GM10266 (cell line): Measurements from ENCODE around the gene CHST8.

ENCODE experiments used
- DNase-seq: peaks from one replicate; pipeline ENCODE4 v3.0.0; 2012; ENCODE audit errors: extremely low spot score
- TF ChIP-seq, protein P1 (sequence below): IDR thresholded peaks from 2 replicates; pipeline ENCODE4 v1.5.1; 2012; ENCODE audit warnings: mild to moderate bottlenecking, low read depth; ENCODE audit not compliant: control insufficient read depth, insufficient read depth; ENCODE audit errors: missing control alignments

Gene CHST8

DNA sequence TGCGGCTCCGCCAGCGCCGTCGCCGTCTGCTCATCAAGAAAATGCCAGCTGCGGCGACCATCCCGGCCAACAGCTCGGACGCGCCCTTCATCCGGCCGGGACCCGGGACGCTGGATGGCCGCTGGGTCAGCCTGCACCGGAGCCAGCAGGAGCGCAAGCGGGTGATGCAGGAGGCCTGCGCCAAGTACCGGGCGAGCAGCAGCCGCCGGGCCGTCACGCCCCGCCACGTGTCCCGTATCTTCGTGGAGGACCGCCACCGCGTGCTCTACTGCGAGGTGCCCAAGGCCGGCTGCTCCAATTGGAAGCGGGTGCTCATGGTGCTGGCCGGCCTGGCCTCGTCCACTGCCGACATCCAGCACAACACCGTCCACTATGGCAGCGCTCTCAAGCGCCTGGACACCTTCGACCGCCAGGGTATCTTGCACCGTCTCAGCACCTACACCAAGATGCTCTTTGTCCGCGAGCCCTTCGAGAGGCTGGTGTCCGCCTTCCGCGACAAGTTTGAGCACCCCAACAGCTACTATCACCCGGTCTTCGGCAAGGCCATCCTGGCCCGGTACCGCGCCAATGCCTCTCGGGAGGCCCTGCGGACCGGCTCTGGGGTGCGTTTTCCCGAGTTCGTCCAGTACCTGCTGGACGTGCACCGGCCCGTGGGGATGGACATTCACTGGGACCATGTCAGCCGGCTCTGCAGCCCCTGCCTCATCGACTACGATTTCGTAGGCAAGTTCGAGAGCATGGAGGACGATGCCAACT lies 150.5 kb downstream of the CHST8 start:
- TF ChIP-seq, protein P1, sequence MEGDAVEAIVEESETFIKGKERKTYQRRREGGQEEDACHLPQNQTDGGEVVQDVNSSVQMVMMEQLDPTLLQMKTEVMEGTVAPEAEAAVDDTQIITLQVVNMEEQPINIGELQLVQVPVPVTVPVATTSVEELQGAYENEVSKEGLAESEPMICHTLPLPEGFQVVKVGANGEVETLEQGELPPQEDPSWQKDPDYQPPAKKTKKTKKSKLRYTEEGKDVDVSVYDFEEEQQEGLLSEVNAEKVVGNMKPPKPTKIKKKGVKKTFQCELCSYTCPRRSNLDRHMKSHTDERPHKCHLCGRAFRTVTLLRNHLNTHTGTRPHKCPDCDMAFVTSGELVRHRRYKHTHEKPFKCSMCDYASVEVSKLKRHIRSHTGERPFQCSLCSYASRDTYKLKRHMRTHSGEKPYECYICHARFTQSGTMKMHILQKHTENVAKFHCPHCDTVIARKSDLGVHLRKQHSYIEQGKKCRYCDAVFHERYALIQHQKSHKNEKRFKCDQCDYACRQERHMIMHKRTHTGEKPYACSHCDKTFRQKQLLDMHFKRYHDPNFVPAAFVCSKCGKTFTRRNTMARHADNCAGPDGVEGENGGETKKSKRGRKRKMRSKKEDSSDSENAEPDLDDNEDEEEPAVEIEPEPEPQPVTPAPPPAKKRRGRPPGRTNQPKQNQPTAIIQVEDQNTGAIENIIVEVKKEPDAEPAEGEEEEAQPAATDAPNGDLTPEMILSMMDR: no peak
- no peak for DNase-seq

DNA sequence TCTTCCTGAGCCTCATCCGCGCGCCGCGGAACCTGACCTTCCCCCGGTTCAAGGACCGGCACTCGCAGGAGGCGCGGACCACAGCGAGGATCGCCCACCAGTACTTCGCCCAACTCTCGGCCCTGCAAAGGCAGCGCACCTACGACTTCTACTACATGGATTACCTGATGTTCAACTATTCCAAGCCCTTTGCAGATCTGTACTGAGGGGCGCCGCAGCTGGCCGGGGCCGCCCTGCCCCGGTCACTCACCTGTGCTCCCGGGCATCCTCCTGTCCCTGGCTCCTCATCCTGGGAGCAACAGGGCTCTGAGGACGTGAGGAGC lies 151.1 kb downstream of the CHST8 start:
- TF ChIP-seq, protein P1: no peak
- no peak for DNase-seq

DNA sequence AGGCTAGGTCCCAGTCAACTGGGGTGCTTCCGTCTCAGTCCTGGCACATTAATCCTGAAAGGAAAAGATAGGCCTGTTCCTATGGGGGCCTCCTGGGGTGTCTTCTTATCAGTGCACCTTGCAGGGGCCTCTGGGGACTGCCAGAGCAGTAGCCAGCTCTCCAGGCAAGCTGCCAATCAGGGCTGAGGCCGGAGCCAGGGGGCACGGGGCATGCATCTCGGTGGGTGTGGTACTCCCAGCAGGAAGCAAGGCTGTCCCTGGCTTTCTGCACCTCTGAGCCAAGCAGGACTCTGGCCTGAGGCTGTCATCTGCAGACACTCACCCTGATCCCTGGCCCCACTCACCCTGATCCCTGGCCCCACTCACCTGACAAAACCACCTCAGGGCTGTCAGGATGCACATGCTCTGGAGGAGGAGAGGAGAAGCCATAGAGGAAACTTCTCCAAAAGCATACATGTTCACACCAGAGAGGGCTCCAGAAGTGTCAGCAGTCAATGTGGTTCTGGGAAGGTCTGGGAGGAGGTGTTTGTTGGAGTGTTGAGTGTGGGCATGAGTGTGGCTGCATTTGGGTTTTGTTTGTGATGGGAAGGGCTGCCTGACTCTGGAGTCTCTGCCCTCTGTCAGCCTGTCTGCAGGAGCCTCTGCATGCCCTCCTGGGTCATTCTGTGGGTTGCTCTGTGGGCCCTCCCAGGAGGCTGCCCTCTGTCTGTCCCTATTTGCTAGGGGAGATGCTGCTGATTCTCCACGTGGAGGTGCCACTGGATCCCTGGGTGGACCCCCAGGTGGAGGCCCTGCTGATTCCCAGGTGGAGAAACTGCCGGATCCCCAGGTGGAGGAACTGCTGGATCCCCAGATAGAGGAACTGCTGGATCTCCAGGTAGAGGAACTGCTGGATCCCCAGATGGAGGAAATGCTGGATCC lies 152.2 kb downstream of the CHST8 start:
- TF ChIP-seq, protein P1: no peak
- no peak for DNase-seq

DNA sequence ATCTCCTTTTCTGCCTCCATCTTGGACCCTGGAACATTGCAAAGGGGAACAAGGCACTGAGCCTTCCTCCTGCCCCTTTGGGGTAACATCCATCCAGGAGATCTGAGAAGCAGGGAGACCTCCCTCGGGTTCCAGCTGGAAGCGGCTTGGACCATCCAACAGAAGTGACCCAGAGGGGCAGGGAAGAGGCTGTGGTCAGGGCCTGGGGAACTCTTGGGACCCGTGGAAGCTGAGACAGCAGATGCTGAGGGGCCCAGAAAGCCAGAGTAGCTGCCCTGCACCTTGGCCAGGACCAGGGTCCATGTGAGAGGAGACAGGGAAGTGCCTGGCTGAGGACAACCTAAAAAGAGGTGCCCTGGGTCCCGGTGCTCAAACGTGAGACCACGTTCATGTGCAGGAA lies 153.0 kb downstream of the CHST8 start:
- TF ChIP-seq, protein P1: no peak

DNA sequence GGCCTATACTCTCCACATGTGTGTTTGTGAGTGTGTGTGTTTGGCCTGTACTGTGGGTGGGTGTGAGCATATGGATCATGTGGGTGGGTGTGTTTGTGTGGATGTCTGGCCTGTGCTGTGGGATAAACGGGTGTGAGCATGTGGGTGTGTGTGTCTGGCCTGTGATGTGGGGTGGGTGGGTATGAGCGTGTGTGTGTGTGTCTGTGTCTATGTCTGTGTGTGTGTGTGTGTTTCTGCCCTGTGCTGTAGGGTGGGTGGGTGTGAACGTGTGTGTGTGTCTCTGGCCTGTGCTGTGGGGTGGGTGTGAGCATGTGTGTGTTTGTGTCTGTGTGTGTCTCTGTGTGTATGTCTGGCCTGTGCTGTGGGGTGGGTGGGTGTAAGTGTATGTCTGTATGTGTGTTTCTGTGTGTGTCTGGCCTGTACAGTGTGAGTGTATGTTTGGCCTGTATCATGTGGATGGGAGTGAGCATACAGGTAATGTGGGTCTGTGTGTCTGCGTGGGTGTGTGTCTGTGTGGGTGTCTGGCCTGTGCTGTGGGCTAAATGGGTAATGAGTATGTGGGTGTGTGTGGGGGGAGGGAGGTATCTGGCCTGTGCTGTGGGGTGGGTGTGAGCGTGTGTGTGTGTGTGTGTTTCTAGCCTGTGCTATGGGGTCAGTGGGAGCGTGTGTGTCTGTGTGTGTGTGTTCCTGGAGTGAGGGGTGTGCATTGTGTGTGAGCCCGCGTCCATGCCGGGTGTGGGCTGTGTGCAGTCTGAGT lies 154.2 kb downstream of the CHST8 start:
- no peak for DNase-seq
- TF ChIP-seq, protein P1: no peak

More for the DNA sequence above, 153.0 kb downstream of the CHST8 start:
- no peak for DNase-seq

DNA sequence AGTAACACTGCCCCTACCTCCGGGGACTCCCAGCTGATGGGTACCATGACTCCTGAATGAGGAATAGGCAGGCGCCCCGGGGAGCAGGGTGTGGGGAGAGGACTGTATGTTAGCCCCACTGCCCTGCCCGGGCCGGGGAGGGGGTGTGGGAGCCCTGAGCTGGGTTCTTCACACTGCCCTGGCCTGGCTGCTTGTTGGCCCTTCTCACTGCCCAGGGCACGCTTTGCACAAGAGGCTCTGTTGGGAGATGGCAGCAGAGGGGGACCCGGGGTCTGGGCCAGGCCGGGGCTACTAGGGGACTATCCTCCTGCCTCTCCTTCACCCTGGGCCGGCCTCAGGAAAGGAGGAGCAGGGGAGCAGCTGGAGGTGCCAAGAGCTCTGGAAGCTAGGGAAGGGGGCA lies 155.6 kb downstream of the CHST8 start:
- TF ChIP-seq, protein P1: no peak
- DNase-seq: no peak
